ENCODE results near the gene C5orf47. TPM values are rescaled to one million over a fixed set of nuclear protein-coding genes. Genes with fewer than 3 reads are reported as not detected.
"Not testable (repeated sequence)": the region's sequence is repeated elsewhere in the genome, so short reads cannot be mapped to it uniquely, and the experiment has no call there.

Gene C5orf47
- total and polyA plus RNA-seq, 2 donors, result not detected

DNA sequence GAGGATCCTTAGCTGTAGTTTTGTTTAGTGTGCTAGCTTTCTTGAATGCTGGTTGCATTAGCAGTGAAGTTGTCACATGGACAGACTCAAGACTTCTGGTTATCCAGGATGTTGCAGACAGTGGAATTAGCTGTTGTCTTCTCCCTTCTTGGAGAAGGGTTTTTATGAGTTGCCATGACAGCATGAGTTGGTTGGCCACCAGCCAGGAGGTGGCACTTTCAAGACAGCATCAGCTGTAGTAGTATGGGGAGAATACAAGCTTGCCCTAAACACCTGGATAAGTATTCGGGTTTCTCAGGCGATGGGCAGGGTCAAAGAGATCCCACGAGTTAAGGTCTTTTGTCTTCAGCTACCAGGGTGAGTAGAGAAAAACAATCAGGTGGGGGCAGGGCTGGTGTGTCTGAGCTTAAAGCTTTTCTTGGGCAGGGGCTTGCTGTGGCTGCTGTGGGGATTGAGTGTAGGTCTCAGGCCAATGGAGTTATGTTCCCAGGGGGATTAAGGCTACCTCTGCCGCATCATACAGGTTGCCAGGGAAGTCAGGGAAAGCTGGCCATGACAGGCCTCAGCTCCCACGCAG, 7.7 kb upstream of the C5orf47 start:
- H3K4me1 ChIP-seq (ENCODE audit: insufficient read depth), result no peaks in the 10 kb centered on the region
- H3K36me3 ChIP-seq (ENCODE audit: insufficient read depth), result no peaks in the 10 kb centered on the region
- no peak for DNase-seq (ENCODE audit: extremely low spot score)
- no peak overlapping the region for H3K4me3 ChIP-seq (ENCODE audit: low read depth, low read length)
- H3K27ac ChIP-seq (ENCODE audit: low read depth), result no peak overlapping the region
- WGBS, result 68% methylated on average over 5 of the region's 5 CpGs

- H3K27ac ChIP-seq (ENCODE audit: low read depth), result no peak overlapping the region
Observed at GRCh38 chr5:173984218-173984617, 4.8 kb upstream of the C5orf47 start.

GRCh38 chr5:173989432-173990082, 587 bp downstream of the C5orf47 start:
- 94% methylated on average over 41 of the region's 41 CpGs for WGBS
- no peak for DNase-seq (ENCODE audit: extremely low spot score)
- no peak overlapping the region for H3K27ac ChIP-seq (ENCODE audit: low read depth)
- no peak overlapping the region for H3K4me3 ChIP-seq (ENCODE audit: low read depth, low read length)
- H3K36me3 ChIP-seq (ENCODE audit: insufficient read depth), result no peaks in the 10 kb centered on the region
- H3K4me1 ChIP-seq (ENCODE audit: insufficient read depth), result no peaks in the 10 kb centered on the region

More at GRCh38 chr5:173984218-173984617, 4.8 kb upstream of the C5orf47 start:
- Histone ChIP-seq H3K4me1 (ENCODE audit: insufficient read depth) (no peaks in the 10 kb centered on the region), H3K4me3 (ENCODE audit: low read depth, low read length) (no peak overlapping the region), H3K36me3 (ENCODE audit: insufficient read depth) (no peaks in the 10 kb centered on the region)
- WGBS, result 45% methylated on average over 4 of the region's 4 CpGs
- DNase-seq (ENCODE audit: extremely low spot score), result no peak

GRCh38 chr5:173997331-173997730, 8.4 kb downstream of the C5orf47 start:
- H3K4me1 ChIP-seq (ENCODE audit: insufficient read depth), result no peaks in the 10 kb centered on the region
- H3K36me3 ChIP-seq (ENCODE audit: insufficient read depth), result no peaks in the 10 kb centered on the region
- 74% methylated on average over 4 of the region's 4 CpGs for WGBS
- H3K27ac ChIP-seq (ENCODE audit: low read depth), result no peak overlapping the region
- no peak overlapping the region for H3K4me3 ChIP-seq (ENCODE audit: low read depth, low read length)
- no peak for DNase-seq (ENCODE audit: extremely low spot score)

DNA sequence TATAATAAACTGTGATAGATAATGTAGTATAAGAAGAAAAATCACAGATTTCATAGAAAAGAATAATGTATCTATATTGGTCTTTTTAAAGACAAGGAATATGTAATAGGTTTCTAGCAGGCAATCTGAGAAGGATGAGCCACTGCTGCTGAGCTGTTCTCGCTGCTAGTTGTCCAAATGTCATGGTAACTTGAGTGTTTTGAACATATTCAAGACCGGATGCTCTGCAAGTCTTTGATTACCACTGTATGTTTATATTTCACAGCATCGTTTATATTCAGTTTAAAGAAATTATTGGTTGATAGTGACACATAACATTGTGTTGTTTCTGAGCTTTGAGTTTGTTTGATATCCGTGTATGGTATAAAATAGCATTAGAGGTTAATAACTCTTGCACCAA, 9.6 kb downstream of the C5orf47 start:
- no peak for DNase-seq (ENCODE audit: extremely low spot score)
- Histone ChIP-seq H3K4me1 (ENCODE audit: insufficient read depth) (no peaks in the 10 kb centered on the region), H3K36me3 (ENCODE audit: insufficient read depth) (no peaks in the 10 kb centered on the region), H3K27ac (ENCODE audit: low read depth) (no peak overlapping the region), H3K4me3 (ENCODE audit: low read depth, low read length) (no peak overlapping the region)
- WGBS, result 27% methylated on average over 4 of the region's 4 CpGs

- no peak for DNase-seq (ENCODE audit: extremely low spot score)
Observed at GRCh38 chr5:174000076-174000475, 11.1 kb downstream of the C5orf47 start.

DNA sequence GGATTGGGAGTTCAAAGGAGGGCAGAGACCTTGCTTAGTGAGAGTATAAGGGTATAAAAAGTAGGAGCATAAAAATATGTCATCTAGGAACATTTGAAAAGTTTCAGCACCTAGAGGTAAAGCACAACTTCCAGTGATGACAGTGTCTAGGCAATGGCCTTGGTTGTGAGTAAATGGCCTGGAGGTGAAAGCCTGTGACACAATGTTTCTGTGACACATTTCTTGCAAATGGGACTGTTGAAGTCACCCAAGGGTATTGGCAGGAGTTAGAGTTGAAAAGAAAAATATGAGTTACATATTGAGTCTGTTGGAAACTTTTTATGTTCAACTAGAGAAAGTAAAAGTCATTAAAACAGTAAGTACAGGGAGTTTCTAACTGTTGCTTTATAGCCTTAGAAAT, 14.8 kb downstream of the C5orf47 start:
- no peak for DNase-seq (ENCODE audit: extremely low spot score)
- H3K27ac ChIP-seq (ENCODE audit: low read depth), result no peak overlapping the region
- H3K36me3 ChIP-seq (ENCODE audit: insufficient read depth), result no peaks in the 10 kb centered on the region
- H3K4me1 ChIP-seq (ENCODE audit: insufficient read depth), result no peaks in the 10 kb centered on the region
- no peak overlapping the region for H3K4me3 ChIP-seq (ENCODE audit: low read depth, low read length)

More at GRCh38 chr5:174000076-174000475, 11.1 kb downstream of the C5orf47 start:
- no peak overlapping the region for H3K27ac ChIP-seq (ENCODE audit: low read depth)
- H3K36me3 ChIP-seq (ENCODE audit: insufficient read depth), result no peaks in the 10 kb centered on the region
- WGBS, result 85% methylated on average over 4 of the region's 4 CpGs
- H3K4me3 ChIP-seq (ENCODE audit: low read depth, low read length), result no peak overlapping the region
- H3K4me1 ChIP-seq (ENCODE audit: insufficient read depth), result no peaks in the 10 kb centered on the region

- H3K27ac ChIP-seq (ENCODE audit: low read depth), result no peak overlapping the region
- no peak overlapping the region for H3K4me3 ChIP-seq (ENCODE audit: low read depth, low read length)
- 86% methylated on average over 5 of the region's 5 CpGs for WGBS
- no peak for DNase-seq (ENCODE audit: extremely low spot score)
- no peaks in the 10 kb centered on the region for H3K36me3 ChIP-seq (ENCODE audit: insufficient read depth)
- no peaks in the 10 kb centered on the region for H3K4me1 ChIP-seq (ENCODE audit: insufficient read depth)
Observed at GRCh38 chr5:174008922-174009321, 20.0 kb downstream of the C5orf47 start.

DNA sequence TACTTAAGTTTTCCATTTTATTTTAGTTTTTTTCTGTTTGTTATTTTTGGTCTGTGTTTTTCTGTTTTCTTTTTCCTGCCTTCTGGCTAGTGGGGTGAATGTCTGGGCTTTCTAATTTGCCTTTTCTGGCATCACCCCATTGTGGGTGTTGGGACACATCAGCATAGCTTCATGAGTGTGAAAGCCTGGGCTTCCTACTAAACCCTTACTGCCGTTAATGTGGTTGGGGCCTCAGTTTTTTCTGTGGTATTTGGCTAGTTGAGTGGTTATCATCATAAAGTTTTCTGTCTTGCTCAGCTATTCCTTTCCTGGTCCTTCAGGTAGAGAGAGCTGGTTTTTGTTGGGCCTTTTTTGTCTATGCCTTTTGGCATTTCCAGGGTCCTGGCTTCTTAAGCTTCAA, 21.4 kb downstream of the C5orf47 start:
- no peak overlapping the region for H3K27ac ChIP-seq (ENCODE audit: low read depth)
- 71% methylated on average over 1 of the region's 1 CpG for WGBS
- H3K4me1 ChIP-seq (ENCODE audit: insufficient read depth), result no peaks in the 10 kb centered on the region
- H3K36me3 ChIP-seq (ENCODE audit: insufficient read depth), result no peaks in the 10 kb centered on the region
- no peak overlapping the region for H3K4me3 ChIP-seq (ENCODE audit: low read depth, low read length)
- no peak for DNase-seq (ENCODE audit: extremely low spot score)

DNA sequence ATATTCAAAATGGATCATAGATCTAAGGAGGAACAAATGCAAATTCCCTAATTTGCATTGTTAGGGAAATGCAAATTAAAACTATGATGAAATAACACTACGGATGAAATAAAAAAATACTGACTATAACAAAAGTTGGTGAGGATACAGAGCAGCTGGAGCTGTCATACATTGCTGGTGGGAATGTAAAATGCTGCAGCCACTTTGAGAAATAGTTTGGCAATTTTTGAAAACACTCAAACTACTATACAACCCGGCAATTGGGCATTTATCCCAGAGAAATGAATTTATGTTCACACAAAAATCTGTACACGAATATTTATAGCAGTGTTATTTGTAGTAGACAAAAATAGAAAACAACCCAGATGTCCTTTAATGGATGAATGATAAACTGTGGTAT, 22.5 kb downstream of the C5orf47 start:
- H3K4me3 ChIP-seq (ENCODE audit: low read depth, low read length), result no peak overlapping the region
- H3K4me1 ChIP-seq (ENCODE audit: insufficient read depth), result no peaks in the 10 kb centered on the region
- H3K27ac ChIP-seq (ENCODE audit: low read depth), result no peak overlapping the region
- H3K36me3 ChIP-seq (ENCODE audit: insufficient read depth), result no peaks in the 10 kb centered on the region
- no peak for DNase-seq (ENCODE audit: extremely low spot score)
- 28% methylated on average over 3 of the region's 3 CpGs for WGBS

GRCh38 chr5:174020069-174020927, 31.3 kb downstream of the C5orf47 start:
- WGBS, result 71% methylated on average over 13 of the region's 19 CpGs
- H3K27ac ChIP-seq (ENCODE audit: low read depth); H3K36me3 ChIP-seq (ENCODE audit: insufficient read depth); H3K4me3 ChIP-seq (ENCODE audit: low read depth, low read length); DNase-seq (ENCODE audit: extremely low spot score); H3K4me1 ChIP-seq (ENCODE audit: insufficient read depth): not testable (repeated sequence)

DNA sequence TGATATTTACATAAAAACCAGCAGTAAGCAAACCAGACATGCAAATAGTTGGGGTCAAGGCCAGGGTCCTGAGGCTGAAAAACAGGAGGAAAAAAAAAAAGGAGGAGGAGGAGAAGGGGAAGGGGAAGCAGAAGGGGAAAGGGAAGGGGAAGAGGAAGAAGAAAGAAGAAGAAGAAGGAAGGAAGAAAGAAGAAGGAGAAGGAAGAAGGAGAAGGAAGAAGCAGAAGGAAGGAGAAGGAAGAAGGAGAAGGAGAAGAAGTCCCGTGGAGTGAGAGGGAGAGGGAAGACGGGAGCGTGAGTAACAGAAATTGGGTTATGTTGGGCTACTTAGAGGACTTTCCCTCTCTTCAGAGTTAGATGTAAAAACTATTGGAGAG, 31.9 kb downstream of the C5orf47 start:
- no peaks in the 10 kb centered on the region for H3K4me1 ChIP-seq (ENCODE audit: insufficient read depth)
- H3K36me3 ChIP-seq (ENCODE audit: insufficient read depth), result no peaks in the 10 kb centered on the region
- H3K4me3 ChIP-seq (ENCODE audit: low read depth, low read length), result no peak overlapping the region
- no peak for DNase-seq (ENCODE audit: extremely low spot score)
- 79% methylated on average over 3 of the region's 3 CpGs for WGBS
- H3K27ac ChIP-seq (ENCODE audit: low read depth), result no peak overlapping the region

DNA sequence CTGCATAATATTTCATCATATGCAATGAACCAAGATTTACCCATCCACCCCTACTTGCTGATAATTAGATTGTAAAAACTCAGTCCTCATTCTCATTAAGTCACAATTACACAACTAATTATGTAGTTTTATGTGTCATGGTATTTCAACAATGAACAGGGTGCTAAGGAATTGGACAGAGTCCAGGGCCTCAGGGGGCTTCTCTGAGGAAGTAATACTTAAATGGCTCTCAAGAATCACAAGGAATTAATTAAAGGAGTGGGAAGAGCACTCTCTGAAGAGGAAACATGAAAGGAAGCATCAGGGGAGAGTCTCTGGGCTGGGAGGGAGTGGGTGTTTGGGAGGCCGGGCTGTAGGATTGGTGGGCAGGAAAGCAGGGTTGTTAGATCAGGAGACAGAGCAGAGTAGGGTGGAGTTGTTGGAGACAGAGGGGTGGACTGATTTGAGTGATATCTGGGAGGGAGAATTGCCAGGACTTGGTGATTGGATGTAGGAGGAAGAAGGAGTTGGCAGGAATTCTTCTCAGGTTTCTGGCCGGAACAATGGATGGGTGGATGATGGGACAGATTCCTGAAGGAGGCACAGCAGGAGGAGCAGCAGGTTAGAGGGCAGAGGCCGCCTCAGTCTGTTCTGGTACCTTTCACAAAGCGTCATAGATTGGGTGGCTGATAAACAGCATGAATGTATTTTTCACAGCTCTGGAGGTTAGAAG, 33.6 kb downstream of the C5orf47 start:
- H3K4me1 ChIP-seq (ENCODE audit: insufficient read depth), result no peaks in the 10 kb centered on the region
- DNase-seq (ENCODE audit: extremely low spot score), result no peak
- no peak overlapping the region for H3K27ac ChIP-seq (ENCODE audit: low read depth)
- 61% methylated on average over 4 of the region's 4 CpGs for WGBS
- no peak overlapping the region for H3K4me3 ChIP-seq (ENCODE audit: low read depth, low read length)
- no peaks in the 10 kb centered on the region for H3K36me3 ChIP-seq (ENCODE audit: insufficient read depth)
